RPMI7951 (cell line): ENCODE data around the gene PRKCH. TPM values are rescaled to one million over a fixed set of nuclear protein-coding genes. Genes with fewer than 3 reads are reported as not detected.

Experiments
- DNase-seq: peaks from one replicate; pipeline ENCODE4 v3.0.0-alpha.2; 2012; ENCODE audit warnings: low read depth
- total RNA-seq: library from RNA; depleted of rRNA; stranded (reverse); fragments of >200 nt; shearing (Covaris generic); gene quantifications from 2 replicates; pipeline ENCODE4 v1.2.3, GENCODE V29; 2014

PRKCH gene
- total RNA-seq, 1 experiment from 2014 or later, result 3.1 TPM

DNA sequence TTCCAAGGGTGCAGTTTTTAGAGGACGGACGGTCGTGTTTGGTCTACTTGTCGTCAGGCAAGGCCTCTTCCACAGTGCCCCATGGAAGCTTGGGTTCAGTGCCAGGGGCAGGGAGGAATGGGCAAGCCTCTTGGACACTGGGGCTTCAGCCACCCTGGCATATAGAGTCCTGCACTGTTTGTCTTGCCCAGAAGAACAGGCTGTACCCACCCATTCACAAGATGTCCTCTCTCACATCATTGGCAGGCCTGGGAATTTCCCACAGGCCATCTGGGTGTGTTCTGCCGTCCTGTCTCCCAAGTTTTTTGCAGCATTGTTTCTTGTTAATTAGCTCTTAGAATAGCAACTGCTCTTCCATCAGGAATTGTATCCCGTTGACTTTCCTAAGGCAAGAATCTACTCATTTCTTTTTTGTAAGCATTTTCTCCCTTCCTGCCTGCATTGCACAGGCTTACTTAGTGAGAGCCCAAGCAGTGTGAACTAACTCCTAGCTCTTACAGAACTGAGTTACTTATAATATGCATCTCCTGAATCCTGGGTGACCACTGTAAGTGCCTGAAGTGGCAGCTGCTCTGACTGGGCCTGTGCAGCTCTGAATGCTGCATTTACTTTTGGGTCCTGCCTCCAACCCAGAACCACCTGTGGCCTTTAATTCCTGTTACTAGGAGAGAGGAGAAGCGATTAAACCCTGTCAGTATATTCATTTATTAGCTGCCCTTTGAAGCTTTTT, 224.5 kb downstream of the PRKCH start:
- DNase-seq, result no peak

DNA sequence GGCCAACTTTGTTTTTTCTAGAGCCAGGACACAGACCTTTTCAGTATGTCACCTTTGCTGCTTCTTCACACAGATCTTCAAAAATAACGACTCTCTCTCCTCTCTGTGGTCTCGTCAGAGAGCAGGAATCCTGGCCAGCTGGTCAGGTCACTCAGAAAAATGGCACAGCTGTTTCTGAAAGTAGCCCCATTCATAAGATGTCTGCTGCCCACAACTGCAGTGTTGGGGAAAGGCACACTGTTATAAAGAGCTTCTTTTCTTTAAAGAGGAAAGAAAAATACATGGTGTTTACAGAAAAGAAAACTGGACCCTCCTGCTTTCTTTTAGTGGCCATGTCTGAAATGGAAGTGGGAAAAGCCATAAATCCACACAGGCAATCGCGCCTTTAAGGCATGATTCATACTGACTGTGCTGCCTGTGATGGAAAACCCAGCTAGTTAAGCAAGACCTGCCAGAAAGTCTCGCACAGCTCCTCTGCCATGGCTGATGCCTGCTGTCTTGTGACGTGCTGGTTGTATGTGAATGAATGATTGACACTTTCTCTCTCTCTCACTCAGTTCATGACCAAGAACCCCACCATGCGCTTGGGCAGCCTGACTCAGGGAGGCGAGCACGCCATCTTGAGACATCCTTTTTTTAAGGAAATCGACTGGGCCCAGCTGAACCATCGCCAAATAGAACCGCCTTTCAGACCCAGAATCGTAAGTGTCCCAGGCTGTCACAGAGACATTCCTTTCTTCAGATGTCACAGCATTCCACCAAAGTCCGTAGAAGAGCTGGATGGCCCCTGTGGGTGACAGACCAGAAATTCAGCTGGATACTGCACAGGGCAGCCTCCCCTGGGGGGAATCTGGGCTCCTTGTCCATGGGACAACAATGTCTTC, 226.0 kb downstream of the PRKCH start:
- DNase-seq, result peak; percentile 89

DNA sequence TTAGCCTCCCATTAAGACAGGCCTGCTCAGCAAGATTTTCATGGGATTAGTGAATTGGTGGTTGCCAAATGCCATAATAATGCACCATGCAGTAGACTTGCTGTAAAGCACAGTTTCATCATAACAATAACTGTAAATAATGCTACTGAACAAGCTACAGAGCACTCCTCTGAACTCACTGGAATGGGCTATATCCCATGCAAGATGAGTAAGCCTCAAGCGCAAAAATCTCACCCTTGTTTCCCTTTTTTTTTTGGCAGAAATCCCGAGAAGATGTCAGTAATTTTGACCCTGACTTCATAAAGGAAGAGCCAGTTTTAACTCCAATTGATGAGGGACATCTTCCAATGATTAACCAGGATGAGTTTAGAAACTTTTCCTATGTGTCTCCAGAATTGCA, 228.0 kb downstream of the PRKCH start:
- DNase-seq, result no peak

DNA sequence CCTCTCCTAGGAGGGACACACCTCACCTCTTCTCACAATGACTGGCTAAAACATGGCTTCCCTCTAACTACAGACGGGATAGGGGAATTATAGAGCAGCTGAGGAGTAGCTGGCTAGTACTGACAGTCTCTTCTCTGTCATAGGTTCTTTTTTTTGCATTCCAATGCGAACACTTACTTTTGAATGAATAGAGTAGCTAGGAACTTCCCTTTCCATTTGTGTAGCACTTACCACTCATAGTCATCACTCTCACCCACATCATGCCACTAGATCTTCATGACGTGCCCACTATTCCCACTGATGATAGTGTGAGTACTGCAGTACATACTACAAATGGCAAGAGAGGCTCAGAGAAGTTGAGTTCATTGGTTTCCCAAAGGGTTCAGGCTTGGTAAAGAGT, 230.0 kb downstream of the PRKCH start:
- no peak for DNase-seq

DNA sequence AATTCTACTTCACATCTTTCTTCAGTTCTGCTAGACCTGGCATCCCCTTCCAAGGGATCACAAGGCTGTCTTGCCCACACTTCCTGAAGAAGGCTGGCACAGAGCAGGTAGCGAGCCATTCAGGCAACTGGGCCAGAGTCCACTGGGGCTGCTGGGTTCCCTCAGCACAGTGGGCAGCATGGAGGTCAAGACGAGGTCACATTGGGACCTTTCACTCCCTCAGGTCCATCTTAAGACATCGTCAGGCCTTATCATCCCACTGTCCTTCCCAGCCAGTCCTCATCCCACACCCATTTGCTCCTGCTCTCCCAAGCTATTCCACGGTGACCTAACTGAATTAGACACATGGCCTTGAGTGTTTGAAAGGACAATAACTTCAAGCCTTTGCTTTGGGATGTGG, 230.9 kb downstream of the PRKCH start:
- DNase-seq, result no peak

DNA sequence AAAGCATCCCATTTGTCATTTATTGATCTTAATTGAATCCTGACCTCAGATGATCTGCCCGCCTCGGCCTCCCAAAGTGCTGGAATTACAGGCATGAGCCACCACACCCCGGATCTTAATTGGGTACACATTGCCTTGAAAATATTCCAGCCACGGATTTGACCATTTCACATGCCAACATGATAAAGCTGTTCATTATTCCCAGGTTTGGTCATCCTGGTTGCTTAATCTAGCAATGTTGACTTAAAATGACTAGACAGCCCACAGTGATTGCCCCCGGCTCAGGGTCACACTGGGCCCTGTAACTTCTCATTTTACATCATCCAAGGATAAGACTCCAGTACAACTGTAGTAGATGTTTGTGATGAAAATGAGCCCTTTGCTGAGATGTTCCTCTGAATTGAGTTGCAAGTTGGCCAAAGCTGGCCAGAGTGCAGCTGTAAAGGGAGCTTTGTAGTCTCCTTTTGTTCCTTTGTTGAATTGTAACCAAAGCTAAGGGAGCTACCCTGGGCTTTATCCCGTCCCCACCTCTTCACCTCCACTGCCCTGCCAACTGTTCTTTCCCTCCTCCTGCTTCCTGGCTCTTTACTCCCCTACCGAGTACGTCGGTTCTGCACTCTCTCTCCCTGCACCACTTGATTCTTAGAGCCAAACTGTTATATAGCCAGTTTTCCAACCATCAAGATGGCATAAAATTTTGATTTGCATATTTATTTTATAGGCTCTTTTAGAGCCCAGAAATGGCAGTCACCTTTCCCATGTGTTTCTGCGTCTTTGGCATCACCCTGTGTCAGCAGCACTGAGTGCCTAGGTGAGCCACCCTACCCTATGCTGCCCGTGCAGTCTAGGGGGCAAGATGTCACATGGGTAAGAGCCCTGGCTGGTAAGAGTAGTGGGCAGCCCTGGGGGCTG, 232.6 kb downstream of the PRKCH start:
- peak; percentile 98 for DNase-seq

DNA sequence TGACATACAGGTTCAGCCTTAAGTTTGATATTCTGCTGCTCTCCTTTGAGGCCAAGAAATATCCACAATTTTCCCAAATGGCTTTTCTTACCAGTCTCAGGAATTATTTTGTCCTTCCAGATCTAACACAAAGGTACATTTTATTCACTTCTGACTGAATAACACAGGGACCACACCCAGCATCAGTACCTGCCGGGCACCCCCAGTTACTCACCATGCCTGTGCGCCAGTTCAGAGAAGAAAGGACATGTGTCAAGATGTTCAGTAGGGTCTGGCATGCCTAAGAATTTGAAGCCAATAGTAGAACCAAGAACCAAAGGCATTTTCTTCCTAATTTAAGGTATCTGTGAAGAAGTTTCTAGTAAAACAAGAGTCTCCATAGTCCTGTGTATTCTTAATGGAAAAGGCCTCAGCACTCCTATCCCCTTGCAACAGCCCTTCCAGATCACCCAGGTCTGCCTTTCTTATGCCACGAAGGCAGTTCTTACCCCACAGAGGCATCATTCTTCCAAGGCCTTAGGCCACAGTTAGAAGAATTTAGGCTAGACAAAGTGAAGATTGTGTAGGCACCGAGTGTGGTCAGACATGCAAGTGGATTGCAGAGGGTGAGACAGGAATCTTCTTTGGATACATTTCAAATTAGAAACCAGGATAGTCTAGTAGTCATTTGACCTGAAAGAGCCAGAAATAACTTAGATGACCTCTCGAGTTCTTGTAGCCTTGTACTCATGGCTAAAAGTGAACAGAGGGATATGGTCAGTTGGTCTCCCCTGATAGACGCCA, 233.9 kb downstream of the PRKCH start:
- DNase-seq, result peak; percentile 83

DNA sequence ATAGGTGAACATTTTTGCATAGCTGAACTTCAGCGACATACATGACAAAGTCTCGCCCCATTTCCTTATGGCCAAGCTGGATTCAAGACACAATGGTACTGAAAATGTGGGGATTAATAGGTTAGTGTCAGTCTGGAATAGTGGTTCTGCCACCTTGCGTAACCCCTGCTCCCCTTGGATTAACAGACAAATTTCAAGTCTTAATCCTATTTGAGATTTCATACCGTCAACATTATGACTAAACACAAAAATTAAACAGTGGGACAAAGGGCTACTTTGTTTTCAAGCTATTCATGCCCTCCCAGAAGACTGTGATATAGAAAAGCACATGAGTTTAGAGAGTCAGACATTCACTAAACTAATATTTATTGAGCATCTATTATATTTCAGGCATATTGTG, 235.1 kb downstream of the PRKCH start:
- no peak for DNase-seq

DNA sequence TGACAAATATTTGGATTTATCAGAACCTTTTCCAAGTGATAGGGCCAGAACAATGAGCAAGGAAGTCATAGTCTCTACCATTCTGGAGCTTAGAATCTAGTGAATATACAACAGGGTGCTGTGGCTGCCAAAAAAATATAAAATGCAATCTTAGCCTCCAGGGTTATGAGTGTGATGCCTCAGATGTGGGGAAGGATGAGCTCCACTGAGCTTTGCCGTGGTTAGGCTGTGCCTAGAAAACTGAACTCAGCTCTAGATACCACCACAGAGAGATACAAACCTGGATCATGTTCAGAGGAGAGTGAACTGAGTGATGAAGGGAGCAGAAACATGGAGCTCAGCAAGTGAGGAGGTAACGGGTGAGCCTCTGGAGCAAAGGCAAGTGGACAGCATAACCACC, 235.9 kb downstream of the PRKCH start:
- peak; percentile 62 for DNase-seq

DNA sequence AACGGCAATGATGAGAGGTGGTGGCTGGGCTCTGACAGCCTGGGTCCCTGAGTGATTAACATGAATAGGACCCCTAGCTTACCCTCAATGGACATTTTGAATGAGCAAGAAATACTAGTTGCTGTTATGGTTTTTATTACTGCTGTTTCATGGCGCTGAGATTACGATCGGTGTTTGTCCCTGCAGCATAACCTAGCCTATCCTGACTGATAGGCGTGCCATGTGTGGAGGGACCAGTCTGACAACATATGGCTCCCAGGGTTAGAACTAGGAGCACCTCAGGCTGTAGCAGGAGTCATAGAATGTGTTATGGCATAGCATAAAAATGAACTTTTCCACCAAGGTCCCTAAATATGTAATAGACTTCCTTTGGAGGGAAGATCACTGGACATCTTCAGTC, 236.5 kb downstream of the PRKCH start:
- no peak for DNase-seq

DNA sequence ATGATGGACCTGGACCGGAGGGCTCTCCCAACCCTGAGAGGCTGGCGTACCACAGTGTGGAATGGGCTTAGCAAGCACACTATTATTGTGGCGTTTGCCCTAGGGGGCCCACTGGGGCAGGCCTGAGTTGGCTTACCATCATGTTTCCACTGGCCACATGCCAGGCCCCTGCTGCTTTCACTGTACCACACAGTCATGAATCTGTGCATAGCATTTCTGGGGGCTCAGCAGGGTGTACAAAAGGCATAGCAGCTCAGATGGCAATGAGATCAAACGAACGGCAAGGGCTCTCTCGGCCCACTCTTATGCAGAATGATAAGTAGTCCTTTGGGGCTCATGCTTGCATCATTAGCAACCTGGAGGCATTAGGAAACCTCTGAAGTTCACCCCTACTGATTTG, 236.9 kb downstream of the PRKCH start:
- DNase-seq, result peak; percentile 76

DNA sequence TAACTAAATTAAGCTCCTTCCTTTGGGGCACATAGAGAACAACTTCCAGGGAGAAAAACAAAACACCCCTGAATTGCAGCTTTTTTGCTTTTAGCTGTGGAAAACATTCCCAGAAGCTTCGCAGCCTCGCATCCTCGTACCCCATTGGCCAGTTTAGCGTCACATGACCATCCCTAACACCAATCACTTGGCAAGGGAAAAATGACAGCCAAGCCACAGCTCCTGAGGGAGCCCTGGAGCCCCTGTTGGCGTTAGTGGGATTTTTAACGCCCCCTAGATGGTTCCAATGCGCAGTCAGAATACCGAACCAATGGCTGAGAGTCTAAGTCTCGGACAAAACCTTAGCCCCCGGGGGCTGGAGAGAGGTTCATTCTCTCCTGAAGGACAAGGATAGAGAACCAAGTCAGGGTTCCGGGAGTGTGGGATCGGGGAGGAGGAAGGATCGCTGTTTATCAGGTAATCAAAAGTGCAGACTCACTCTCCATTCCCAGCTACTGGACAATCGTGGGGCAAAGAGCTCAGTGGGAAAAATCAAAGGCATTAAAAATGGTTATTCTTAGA, 238.3 kb downstream of the PRKCH start:
- DNase-seq, result no peak

DNA sequence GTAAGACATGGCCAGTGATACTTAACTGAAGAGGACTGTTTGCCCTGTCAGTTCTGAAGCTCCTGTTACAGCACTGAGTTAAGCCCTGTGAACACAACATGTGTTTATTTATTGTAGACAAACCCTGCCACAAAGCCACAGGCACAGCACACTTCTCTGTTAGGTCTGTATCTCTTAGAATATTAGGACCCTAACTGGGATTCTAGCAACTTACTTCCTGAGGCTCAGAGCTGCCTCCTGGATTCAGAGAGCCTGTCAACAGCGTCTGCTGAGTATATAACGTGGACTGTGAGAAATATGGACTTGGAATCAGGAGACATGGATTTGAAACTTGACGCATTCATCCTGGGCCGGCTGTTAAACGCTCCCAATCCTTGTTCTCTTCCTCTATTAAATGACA, 238.9 kb downstream of the PRKCH start:
- DNase-seq, result no peak

DNA sequence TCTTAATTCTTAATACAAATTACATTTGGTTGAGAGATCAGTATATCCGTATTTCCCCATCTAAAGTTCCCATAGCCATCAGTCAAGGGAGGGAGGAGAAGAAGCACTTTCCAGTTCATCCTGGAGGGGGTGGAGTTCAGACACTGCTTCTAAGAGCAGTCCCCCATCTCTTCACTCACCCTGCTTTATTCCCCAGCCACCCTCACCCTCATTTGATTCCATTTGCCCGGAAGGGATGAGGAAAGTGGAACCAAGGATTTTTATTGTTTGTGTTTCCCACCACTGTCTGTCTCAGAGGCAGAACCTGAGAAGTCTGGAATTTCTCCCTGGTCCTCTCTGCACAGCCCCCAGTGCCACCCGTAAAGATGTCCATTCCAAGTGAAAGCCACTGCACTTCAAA, 239.7 kb downstream of the PRKCH start:
- peak; percentile 86 for DNase-seq

DNA sequence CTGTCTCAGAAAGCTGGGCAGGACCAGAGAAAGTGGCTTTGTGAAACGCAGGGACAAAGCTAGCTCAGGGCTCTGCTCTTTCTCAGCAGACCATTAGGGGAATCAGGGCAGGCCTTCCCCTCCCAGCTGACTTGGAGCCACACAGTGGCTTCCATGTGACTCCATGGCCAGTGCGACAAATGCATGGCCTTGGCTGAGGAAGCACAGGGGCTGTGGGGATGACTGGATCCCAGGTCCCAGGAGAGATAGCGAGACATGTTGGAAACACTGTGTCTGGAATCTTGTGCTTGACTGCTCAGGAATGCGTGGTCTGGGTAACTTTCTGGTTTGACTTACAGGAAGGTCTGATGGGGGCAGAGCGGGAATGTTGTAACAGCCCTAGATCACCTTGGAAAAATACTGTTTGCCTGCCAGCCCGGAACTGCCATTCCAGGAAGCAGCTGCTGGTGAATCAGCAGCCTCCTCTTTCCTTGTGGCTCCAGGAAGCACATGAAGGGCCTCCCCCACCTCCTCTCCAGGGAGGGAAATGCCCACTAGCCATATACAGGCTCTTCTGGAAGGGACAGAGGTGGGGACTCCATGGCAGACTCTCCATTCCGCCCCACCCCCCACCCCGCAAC, 240.4 kb downstream of the PRKCH start:
- peak; percentile 99 for DNase-seq

DNA sequence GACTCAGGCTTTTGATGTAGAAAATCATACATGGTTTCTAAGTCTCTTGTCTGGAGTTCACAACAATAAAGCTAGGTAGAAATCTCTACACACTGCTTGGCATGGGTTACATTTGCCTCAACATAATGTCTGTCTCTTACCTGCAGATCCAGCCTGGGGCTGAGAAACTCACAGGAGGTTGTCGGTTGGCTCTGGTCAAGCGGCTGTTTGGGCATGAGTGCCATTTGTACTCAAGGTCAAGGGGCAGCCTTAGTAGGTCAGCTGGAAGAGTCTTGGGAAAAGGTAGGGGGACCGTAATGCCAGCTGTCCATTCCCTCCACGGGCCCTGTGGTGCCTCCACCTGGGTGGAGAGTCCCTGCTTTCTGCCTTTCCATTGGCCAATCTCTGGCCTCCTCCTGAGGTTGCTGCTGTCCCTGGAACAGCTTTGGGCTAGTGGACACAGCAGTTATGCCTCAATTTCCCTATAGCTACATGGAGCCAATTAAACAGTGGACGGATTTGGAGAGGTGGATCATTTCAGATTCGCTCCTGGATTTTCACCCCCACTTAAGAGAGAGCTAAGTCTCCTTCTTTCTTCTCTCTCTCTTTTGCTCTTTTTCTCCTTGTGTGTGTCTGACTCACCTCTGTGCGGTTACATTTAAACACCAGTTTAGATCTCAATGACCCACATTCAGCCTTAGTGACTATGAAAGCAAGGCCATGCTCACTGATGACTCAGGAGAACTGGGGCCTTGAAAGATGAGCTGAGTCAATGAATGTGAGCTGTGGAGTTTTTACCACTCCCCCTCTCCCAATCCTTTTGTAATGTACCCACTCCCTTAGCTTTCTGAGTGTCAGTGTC, 241.2 kb downstream of the PRKCH start:
- DNase-seq, result peak; percentile 99

DNA sequence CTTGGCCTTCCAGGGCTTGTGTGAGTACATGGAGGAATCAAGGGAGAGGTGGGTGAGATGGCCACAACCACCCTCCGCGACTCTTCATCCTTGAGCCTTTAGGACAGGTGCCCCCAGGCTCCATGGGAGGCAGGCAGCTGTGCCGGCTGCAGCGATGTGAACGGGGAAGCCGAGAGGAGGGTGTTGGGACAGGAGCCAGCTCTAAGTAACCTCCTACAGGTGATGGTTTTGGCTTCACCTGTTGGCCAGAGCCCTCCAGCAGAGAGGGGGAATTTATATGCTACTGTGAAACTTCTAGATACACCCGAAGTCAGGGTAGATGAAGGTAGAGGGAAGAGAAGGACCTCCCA, 241.8 kb downstream of the PRKCH start:
- no peak for DNase-seq

DNA sequence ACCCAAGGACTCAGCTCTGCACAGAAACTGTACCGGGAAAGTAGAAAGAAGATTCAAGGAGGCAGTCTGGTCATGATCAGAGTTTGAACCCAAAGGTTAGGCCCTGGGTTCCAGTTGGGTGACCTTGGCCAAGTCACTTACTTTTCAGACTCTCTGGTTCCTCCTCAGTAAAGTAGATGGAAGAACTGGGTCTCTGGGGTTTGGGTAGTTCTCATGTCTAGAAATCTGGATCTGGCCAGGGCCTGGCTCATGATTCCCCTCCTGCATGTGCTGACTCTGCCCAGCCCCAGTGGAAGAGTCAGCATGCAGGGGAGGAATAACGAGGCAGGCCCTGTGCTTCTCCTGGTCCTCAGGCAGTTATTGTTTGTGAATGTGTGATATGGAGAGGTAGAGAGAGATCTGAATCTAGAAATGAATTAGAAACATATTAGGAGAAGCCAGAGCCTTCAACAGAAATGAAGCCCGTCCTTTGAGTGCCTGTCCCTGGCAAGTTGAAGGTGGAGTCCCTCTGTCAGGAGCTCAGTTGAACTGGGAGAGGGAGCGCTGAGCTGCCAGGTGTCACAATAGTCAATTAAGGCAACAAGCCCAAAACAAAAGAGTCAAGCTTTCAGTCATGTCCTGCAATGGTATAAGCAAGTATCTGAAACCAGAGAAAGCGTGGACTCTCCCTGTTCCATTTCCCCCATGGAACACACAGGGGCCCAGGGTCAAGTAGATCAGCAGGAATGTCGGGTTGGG, 242.7 kb downstream of the PRKCH start:
- no peak for DNase-seq

DNA sequence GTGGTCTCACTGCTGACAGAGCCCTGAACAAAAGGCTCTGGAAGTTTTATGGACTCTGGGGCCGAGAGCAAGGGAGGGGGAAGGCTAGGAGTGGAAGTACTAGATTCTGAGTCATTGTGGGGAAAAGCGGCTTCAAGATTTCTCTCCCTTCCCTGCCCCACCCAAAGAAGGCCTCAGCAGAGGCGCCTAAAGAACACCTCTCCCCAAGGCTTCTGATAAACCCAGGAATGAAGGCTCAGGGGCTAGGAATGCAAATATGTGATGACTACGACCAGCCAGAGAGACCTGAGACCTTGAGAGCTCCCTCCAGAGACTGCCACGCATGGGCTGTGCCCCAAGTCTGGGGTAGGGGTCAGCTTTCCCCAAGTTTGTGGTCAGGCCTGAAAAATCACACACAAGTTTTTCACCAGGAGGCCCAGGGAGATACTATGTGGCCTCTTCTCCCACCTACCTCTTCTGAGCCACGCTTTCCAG, 243.3 kb downstream of the PRKCH start:
- peak; percentile 90 for DNase-seq
